ENCODE results near the gene PPARG.

- TF ChIP-seq EZH2 (IDR thresholded peaks at IDR 0.05; ENCODE audit: insufficient read depth, poor library complexity, severe bottlenecking): no peak
- TF ChIP-seq EZH2phosphoT487 (IDR thresholded peaks at IDR 0.05; ENCODE audit: insufficient read depth, low read depth): no peak
These were observed 94.3 kb downstream of the PPARG start for GRCh38 chr3:12383218-12383617.
